ENCODE data around the gene HARS1.
"Not testable (repeated sequence)": the region's sequence is repeated elsewhere in the genome, so short reads cannot be mapped to it uniquely, and the experiment has no call there.

Gene HARS1

GRCh38 chr5:140632366-140633020, 58.7 kb downstream of the HARS1 start:
- DNase-seq, result peak; percentile 66

DNA sequence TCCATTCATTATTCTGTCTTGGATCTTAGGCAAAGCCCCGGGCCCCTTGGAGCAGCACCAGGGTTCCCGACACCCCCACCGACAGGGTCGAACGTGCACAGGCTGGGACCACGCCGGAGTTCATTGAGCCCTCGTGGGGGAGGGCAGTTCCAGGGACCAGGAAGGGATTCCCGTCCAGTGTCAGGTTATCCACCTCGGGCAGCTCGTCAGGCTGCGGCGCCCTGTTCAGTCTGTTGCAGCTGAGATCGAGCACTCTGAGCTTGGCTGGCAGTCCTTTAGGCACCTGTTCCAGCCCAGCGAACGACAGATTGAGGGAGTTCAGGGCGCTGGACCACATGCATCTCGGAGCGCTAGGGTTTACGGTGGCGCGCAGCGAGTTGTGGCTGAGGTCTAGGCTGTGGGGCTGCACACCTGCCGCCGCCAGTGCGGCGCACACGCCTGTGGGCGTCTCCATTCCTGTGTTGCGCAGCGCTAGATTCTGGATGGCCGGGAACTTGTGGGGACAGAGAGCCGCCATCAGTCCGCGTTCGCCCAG, 59.3 kb downstream of the HARS1 start:
- DNase-seq, result peak; percentile 60

DNA sequence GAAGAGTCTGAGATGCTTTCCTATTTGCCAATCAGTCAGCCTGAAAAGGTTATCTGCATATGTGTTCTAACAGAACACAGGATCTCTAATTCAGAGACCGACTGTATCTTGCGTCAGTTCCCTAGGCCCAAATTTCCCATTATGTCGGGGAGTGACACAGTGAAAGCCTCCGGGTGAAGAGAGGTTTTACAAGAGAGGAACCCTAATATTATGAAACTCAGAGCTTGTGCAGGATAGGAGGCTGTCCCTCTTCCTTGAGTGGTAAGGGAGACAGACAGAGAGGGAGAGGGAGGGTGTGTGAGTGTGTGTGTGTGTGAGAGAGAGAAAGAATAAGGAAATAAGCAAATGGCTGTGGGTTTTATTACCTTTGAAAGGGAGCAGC, 60.1 kb downstream of the HARS1 start:
- DNase-seq, result no peak

DNA sequence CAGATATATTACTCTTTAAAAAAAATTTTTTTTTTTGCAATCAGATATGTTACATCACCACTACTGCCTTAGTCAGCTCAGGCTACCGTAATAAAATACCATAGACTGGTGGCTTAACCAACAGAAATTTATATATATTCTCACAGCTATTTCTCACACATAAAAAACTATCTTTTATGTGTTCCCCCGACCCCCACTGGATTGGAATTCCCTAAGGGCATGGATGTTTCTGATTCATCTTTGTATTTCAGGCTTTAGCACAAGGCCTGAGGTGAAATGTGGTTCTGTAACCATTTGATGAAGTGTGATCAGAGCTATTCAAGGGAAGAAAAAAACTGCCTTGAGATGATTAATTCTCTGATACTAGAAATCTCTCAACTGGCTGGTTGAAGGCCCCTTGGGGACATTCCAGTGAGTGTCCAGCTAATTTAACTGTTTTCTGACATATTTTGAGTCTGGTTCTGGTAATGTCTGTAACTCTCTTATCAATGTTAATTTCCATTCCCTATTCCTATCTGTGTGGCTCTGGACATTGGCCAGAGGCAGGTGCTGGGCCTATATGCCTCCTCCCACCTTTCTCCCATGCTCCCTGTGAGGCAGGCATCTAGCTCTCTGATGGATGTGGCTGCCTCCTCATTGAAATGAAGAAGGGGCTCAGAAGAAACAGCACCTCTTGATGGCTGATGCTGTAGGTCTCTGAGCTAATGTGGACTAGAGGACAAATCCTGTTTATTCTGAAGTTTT, 60.7 kb downstream of the HARS1 start:
- DNase-seq, result no peak

GRCh38 chr5:140628711-140629110, 62.5 kb downstream of the HARS1 start:
- no peak for DNase-seq

- no peak for DNase-seq
These were observed 63.2 kb downstream of the HARS1 start for GRCh38 chr5:140627972-140628371.

GRCh38 chr5:140624886-140625285, 66.3 kb downstream of the HARS1 start:
- DNase-seq, result not testable (repeated sequence)

Measured in CD4-positive, alpha-beta T cell treated with Interleukin-17A for 4 hours (primary cell).